Measurements from ENCODE around the gene PARD6G. TPM values are rescaled to one million over a fixed set of nuclear protein-coding genes. Genes with fewer than 3 reads are reported as not detected.

Gene PARD6G
- total RNA-seq, 1 donor from 2014 or later = 21.8 TPM

- Histone ChIP-seq H3K27ac (no peak overlapping the region), H3K79me2 (ENCODE audit: low read depth) (no peaks in the 10 kb centered on the region), H3K9me3 (ENCODE audit: low read depth) (no peaks in the 10 kb centered on the region), H3K4me1 (no peaks in the 10 kb centered on the region), H3F3A (ENCODE audit: low read depth) (no peaks in the 10 kb centered on the region), H3K4me2 (no peak overlapping the region), H3K9ac (no peak overlapping the region), H3K27me3 (no peaks in the 10 kb centered on the region), H4K20me1 (ENCODE audit: low read depth) (peaks cover 4% of the 10 kb centered on the region), H3K4me3 (no peak overlapping the region), H2AFZ (replicated peaks) (no peak overlapping the region), H3K36me3 (no peaks in the 10 kb centered on the region)
- no peak overlapping the region for H3K27ac Mint-ChIP-seq
- H3K4me1 Mint-ChIP-seq = peaks cover 20% of the 10 kb centered on the region
- DNase-seq (ENCODE audit: low spot score) = no peak
- peaks cover 29% of the 10 kb centered on the region for H3K36me3 Mint-ChIP-seq
- peaks cover 5% of the 10 kb centered on the region for H3K27me3 Mint-ChIP-seq (ENCODE audit: insufficient read depth, low read depth)
- H3K4me3 Mint-ChIP-seq = no peak overlapping the region
- TF ChIP-seq CTCF (IDR thresholded peaks at IDR 0.05) = no peak
- no peak for TF ChIP-seq EZH2 (IDR thresholded peaks at IDR 0.05)
- no peak for TF ChIP-seq EZH2phosphoT487 (IDR thresholded peaks at IDR 0.05)
- H3K9me3 Mint-ChIP-seq = peaks cover 19% of the 10 kb centered on the region
These were observed 77.7 kb downstream of the PARD6G start for GRCh38 chr18:80169607-80170006.

- Histone ChIP-seq H3K36me3 (no peaks in the 10 kb centered on the region), H3K4me3 (no peak overlapping the region), H2AFZ (replicated peaks) (no peak overlapping the region), H3K27me3 (no peaks in the 10 kb centered on the region), H3K27ac (no peak overlapping the region), H3K79me2 (ENCODE audit: low read depth) (no peaks in the 10 kb centered on the region), H3K9ac (no peak overlapping the region), H4K20me1 (ENCODE audit: low read depth) (peaks cover 4% of the 10 kb centered on the region), H3F3A (ENCODE audit: low read depth) (no peaks in the 10 kb centered on the region), H3K9me3 (ENCODE audit: low read depth) (no peaks in the 10 kb centered on the region), H3K4me1 (no peaks in the 10 kb centered on the region), H3K4me2 (no peak overlapping the region)
- Mint-ChIP-seq H3K4me1 (peaks cover 20% of the 10 kb centered on the region), H3K36me3 (peaks cover 34% of the 10 kb centered on the region), H3K9me3 (peaks cover 24% of the 10 kb centered on the region), H3K27me3 (ENCODE audit: insufficient read depth, low read depth) (peaks cover 5% of the 10 kb centered on the region), H3K27ac (no peak overlapping the region), H3K4me3 (no peak overlapping the region)
- TF ChIP-seq EZH2phosphoT487 (IDR thresholded peaks at IDR 0.05) = no peak
- TF ChIP-seq CTCF (IDR thresholded peaks at IDR 0.05) = no peak
- TF ChIP-seq EZH2 (IDR thresholded peaks at IDR 0.05) = no peak
- no peak for DNase-seq (ENCODE audit: low spot score)
These were observed 78.3 kb downstream of the PARD6G start for GRCh38 chr18:80168982-80169381.

GRCh38 chr18:80168346-80168745 lies 79.0 kb downstream of the PARD6G start:
- Mint-ChIP-seq H3K4me3 (no peak overlapping the region), H3K9me3 (peaks cover 24% of the 10 kb centered on the region), H3K36me3 (peaks cover 39% of the 10 kb centered on the region), H3K27ac (no peak overlapping the region), H3K4me1 (peaks cover 20% of the 10 kb centered on the region), H3K27me3 (ENCODE audit: insufficient read depth, low read depth) (peaks cover 5% of the 10 kb centered on the region)
- Histone ChIP-seq H3K36me3 (no peaks in the 10 kb centered on the region), H3K9me3 (ENCODE audit: low read depth) (no peaks in the 10 kb centered on the region), H3K79me2 (ENCODE audit: low read depth) (no peaks in the 10 kb centered on the region), H3K9ac (no peak overlapping the region), H3K4me3 (no peak overlapping the region), H2AFZ (replicated peaks) (no peak overlapping the region), H4K20me1 (ENCODE audit: low read depth) (peaks cover 4% of the 10 kb centered on the region), H3K4me2 (no peak overlapping the region), H3K4me1 (no peaks in the 10 kb centered on the region), H3K27ac (no peak overlapping the region), H3K27me3 (no peaks in the 10 kb centered on the region), H3F3A (ENCODE audit: low read depth) (no peaks in the 10 kb centered on the region)
- no peak for DNase-seq (ENCODE audit: low spot score)
- no peak for TF ChIP-seq EZH2phosphoT487 (IDR thresholded peaks at IDR 0.05)
- no peak for TF ChIP-seq EZH2 (IDR thresholded peaks at IDR 0.05)

- no peak overlapping the region for H3K27ac ChIP-seq
- no peak overlapping the region for H3K27ac Mint-ChIP-seq
- H3K36me3 ChIP-seq = no peaks in the 10 kb centered on the region
- no peaks in the 10 kb centered on the region for H3K79me2 ChIP-seq (ENCODE audit: low read depth)
- peaks cover 20% of the 10 kb centered on the region for H3K4me1 Mint-ChIP-seq
- H3K9me3 ChIP-seq (ENCODE audit: low read depth) = no peaks in the 10 kb centered on the region
- no peak overlapping the region for H3K9ac ChIP-seq
- H3K27me3 Mint-ChIP-seq (ENCODE audit: insufficient read depth, low read depth) = peaks cover 5% of the 10 kb centered on the region
- TF ChIP-seq EZH2 (IDR thresholded peaks at IDR 0.05) = no peak
- no peak for TF ChIP-seq CTCF (IDR thresholded peaks at IDR 0.05)
- no peak for TF ChIP-seq EZH2phosphoT487 (IDR thresholded peaks at IDR 0.05)
- H3K4me3 ChIP-seq = no peak overlapping the region
- H3K9me3 Mint-ChIP-seq = peaks cover 24% of the 10 kb centered on the region
- DNase-seq (ENCODE audit: low spot score) = no peak
- H4K20me1 ChIP-seq (ENCODE audit: low read depth) = peaks cover under 1% of the 10 kb centered on the region
- no peak overlapping the region for H2AFZ ChIP-seq (replicated peaks)
- H3K27me3 ChIP-seq = no peaks in the 10 kb centered on the region
- H3K4me1 ChIP-seq = no peaks in the 10 kb centered on the region
- no peak overlapping the region for H3K4me3 Mint-ChIP-seq
- no peaks in the 10 kb centered on the region for H3F3A ChIP-seq (ENCODE audit: low read depth)
- H3K36me3 Mint-ChIP-seq = peaks cover 42% of the 10 kb centered on the region
- H3K4me2 ChIP-seq = no peak overlapping the region
These were observed 79.4 kb downstream of the PARD6G start for GRCh38 chr18:80167931-80168330.

Data from neural progenitor cell (in vitro differentiated cells).